ENCODE measurements around the gene NHLRC2.

DNA sequence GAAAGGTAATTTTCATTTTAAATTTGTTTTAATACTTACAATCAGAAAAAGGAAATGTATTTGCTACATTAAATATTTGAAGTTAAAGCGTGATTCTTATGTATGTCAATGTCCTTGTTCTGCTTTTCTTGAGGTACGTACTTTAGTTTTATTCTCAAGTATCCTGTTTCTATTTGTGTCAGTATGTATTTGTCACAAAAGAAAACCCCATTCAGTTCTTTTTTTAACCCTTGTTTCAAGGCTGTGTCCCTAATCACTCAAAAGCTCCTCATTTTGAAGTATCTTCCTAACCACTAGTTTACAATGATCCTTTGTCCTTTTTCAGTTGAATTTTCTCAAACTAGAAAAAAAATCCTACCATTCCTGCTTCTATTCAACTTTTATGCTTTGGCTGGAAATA is 25.2 kb downstream of the NHLRC2 start:
- TF ChIP-seq ZBTB21 (CRISPR knock-in tag; IDR thresholded peaks at IDR 0.05) (no peak), EZH2 (conservative IDR thresholded peaks at IDR 0.05; ENCODE audit: low read depth, low read length) (no peak), CBX5 (CRISPR knock-in tag; IDR thresholded peaks at IDR 0.05; ENCODE audit: borderline replicate concordance) (no peak)
- TF ChIP-seq, protein P1, sequence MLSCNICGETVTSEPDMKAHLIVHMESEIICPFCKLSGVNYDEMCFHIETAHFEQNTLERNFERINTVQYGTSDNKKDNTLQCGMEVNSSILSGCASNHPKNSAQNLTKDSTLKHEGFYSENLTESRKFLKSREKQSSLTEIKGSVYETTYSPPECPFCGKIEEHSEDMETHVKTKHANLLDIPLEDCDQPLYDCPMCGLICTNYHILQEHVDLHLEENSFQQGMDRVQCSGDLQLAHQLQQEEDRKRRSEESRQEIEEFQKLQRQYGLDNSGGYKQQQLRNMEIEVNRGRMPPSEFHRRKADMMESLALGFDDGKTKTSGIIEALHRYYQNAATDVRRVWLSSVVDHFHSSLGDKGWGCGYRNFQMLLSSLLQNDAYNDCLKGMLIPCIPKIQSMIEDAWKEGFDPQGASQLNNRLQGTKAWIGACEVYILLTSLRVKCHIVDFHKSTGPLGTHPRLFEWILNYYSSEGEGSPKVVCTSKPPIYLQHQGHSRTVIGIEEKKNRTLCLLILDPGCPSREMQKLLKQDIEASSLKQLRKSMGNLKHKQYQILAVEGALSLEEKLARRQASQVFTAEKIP (CRISPR knock-in tag; IDR thresholded peaks at IDR 0.05; ENCODE audit: borderline replicate concordance): no peak
- TF ChIP-seq, protein P2, sequence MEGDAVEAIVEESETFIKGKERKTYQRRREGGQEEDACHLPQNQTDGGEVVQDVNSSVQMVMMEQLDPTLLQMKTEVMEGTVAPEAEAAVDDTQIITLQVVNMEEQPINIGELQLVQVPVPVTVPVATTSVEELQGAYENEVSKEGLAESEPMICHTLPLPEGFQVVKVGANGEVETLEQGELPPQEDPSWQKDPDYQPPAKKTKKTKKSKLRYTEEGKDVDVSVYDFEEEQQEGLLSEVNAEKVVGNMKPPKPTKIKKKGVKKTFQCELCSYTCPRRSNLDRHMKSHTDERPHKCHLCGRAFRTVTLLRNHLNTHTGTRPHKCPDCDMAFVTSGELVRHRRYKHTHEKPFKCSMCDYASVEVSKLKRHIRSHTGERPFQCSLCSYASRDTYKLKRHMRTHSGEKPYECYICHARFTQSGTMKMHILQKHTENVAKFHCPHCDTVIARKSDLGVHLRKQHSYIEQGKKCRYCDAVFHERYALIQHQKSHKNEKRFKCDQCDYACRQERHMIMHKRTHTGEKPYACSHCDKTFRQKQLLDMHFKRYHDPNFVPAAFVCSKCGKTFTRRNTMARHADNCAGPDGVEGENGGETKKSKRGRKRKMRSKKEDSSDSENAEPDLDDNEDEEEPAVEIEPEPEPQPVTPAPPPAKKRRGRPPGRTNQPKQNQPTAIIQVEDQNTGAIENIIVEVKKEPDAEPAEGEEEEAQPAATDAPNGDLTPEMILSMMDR (CRISPR knock-in tag; IDR thresholded peaks at IDR 0.05): no peak
